Activated T-cell treated with anti-CD3 and anti-CD28 coated beads for 1 hour (primary cell): ENCODE measurements around the gene TRAM2.

ENCODE experiments used
- DNase-seq: peaks from one replicate; pipeline ENCODE4 v3.0.0-alpha.2; 2020; ENCODE audit warnings: low read depth

TRAM2 gene

DNA sequence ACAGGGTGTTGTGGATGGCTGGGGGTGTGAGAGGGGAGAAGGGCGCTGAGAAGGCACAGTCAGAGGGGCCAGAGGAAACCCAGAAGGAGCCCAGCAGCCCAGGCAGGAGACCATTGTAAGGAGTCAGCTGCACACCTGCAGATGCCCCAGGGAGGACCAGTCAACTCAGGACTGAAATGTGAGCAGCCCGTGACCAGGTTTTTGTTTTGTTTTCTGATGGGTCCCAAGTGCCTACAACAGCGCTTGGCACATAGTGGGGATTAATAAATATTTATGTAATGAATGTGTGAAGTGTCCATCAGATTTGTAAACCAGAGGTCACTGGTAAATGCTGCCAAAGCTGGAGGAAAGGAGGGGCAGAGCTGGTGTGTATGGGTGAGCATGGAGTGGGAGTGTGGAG is 30.2 kb downstream of the TRAM2 start:
- DNase-seq: no peak

DNA sequence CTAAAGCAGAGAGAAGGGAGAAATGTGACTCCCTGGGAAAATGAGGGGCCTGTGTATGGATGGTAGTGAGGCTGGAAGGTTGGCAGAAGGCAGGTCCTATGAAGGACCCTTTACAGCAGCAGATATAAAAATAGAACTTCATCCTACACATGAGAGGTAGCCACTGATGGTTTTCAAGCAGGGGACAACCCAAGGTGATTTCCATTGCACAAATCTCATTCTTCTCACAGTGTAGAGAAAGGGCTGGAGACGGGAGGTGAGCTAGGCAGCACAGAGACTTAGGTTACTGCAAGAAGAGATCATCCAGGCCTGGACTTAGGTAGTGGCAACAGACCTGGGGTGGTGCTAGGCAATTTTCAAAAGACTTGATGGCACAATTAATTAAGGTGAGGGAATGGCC is 30.7 kb downstream of the TRAM2 start:
- DNase-seq: no peak

- no peak for DNase-seq
Measured at GRCh38 chr6:52545406-52546119, 31.3 kb downstream of the TRAM2 start.

GRCh38 chr6:52544602-52545405 is 32.1 kb downstream of the TRAM2 start:
- DNase-seq: no peak

- no peak for DNase-seq
Measured at GRCh38 chr6:52543729-52544601, 32.9 kb downstream of the TRAM2 start.

DNA sequence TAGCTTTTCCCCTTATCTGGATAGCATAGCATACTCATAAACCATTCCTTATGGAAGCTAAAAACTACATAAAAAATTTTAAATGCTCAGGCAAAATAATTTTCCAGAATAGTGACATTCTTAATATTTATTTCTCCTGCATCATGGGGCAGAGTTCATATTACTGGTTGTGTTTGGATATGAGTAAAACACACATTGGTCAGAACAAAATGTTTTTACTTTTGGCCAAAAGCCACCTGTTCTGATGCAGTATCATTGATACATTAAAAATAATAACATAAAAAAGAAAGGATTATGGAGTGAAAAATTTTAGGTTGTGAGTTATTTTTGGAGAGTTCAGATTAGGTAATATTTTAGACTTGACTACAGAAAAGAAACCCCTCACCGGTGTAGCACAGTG is 33.6 kb downstream of the TRAM2 start:
- no peak for DNase-seq

DNA sequence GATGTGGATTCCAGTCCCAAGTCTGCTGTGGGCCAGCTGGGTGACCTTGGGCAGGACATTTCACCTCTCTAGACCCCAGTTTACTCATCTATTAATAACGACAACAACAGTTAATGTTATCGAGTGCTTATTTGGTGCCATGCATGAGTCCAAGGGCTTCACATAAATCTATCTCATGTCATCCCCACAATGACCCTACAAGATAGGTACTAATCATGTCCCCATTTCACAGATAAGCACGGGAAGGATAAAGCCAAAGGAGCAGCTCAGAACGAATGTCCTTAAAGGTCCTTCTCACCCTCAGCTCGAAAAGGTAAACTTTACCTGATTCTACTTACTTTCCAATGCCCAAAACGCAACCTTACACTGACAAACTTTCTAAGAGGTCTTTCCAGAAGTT is 35.7 kb downstream of the TRAM2 start:
- no peak for DNase-seq

DNA sequence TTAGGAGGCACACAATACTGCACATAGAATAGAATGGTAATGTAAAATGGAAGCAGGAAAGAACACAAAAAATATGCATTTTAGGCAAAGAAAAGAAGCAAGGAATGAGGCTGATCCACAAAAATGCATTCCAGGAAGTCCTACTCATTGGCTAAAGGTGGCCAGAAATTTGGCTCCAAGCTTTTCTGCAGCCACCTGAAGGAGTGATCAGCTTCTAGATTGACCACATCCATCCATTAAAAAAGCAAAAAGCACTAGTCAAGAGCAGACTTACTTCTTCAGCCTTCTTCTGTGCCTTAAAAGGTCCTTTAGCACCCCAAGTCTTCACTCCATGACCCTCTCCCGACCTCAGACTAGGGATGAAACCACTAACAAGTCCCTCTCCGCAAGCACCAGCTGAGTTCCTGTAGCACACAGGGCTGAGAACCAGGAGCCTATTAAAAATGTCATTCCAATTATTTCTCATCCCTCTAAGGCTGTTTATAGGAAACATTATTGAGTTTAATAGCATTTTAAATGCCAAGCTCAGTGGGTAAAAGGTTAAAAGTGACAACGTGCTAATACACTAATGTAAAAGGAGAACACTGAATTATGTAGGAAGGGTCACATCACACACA is 36.5 kb downstream of the TRAM2 start:
- no peak for DNase-seq

DNA sequence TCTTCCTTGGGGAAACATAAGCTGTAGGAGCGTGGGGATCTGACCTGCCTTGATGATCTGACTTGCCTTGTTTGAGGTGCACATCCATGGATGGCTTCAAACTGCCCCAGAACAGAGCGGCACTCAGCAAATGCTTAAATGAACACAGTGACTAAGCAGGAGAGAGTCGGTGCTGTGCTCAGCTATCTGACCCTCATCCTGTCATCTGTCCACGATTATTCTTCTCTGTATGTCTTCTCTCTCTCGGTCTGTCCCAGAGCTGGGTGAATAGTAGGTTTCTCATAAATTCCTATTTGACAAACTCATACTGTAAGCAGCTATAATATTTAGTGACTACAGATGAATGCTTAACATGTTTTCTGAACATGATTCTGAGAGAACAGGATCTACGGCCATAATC is 37.3 kb downstream of the TRAM2 start:
- no peak for DNase-seq

DNA sequence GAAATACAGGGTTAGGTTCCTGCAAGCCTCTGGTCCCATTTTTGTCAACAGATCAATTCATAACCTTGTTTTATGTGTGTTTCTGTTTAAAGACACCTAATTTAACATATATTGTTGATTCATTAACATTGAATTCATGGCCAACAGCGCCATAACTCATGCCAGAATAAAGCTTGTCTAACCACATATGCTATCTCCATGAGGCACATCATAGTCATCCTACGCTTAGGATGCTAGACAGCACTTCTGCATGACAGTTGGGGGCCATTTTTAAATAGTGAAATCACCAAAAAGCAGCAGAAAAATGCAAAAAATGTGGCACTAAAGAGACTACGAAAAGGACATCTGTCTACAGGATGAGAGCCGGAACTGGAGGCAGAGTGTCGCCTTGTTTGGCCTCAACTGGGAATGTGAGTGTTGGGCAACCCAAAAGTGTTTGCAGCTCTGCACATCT is 37.9 kb downstream of the TRAM2 start:
- DNase-seq: no peak

DNA sequence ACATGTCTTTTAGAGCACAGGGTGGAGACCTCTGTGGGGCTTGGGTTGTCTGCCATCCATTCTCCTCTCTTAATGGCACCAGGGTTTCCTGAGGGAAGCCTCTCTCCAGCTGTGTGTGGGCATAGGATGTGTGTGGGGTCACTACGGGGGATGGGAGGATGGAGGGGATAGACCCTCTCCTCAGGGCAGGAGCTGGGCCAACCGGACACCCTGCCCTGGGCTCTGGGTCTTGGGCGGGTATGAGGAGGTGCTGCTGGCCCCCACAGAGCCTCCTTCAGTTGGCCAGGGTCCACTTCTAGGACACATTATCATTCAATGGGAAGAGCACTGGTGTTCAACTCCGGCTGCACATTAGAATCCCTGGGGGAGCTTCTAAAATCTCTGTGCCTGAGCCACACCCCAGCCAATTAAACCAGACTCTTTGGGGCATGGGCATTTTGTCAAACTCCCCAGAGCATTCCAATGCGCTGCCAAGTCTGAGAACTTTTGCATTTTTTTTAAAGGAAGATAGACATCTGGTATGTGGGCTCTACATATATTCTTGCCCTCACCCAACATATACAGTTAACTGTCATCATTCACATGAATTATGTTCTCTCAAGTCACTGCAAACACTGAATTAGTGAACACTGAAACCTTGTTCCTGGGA is 38.5 kb downstream of the TRAM2 start:
- no peak for DNase-seq

GRCh38 chr6:52537001-52537753 is 39.7 kb downstream of the TRAM2 start:
- no peak for DNase-seq

DNA sequence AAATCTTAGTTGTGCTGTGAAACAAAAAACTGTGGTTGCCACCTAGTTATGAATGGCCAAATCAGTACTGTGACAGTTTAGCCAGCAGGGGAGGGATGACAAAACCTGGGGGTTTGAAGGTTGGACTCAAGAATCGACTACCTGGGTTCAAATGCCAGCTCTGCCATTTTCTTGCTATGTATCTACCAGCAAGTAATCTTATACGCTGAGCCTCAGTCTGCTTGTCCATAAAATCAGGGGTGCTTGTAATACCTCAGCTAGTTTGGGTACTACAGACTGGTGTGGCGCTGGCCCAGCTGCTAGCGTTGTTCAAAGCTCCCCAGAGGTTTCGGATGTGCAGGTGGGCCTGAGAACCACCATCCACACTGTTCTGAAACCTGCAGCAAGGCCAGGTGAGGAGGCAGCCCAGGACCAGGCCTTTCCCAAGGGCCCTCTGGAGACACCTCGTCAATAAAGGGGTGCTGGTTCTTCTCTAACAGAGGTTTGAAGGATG is 40.4 kb downstream of the TRAM2 start:
- no peak for DNase-seq

DNA sequence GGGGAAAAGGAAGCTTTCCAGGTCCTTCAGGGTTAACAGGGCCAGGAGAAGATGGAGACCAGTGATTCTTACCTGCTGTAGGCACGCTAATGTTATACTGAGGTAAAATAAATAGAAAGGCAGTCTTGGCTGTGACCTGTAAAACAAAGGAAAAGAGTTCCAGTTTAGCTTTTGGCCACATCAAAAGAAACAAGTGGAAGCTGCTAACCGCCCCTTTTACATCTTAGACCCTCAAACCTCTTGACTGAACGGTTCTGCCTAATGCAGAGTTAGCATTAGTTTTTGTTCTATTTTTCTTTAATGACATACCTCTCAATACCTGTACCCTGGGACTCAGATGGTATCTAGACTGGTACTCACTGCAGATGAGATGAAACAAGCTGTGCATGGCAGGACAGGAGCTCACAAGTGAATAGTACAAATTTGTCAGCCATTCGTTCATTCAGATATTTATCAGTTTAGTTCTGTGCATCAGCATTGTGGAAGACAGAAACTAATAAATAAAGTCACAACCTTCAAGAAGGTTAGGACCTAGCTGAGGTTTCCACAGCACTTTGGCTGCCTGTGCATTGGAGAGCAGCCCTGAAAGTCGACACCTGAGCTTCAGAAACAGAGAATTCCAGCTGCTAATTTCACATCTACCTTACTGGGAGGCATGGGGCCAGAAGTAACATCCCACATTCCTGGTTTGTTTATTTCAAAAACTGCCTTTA is 41.0 kb downstream of the TRAM2 start:
- DNase-seq: no peak

- DNase-seq: no peak
Measured at GRCh38 chr6:52534966-52535390, 41.9 kb downstream of the TRAM2 start.

GRCh38 chr6:52534363-52534762 is 42.5 kb downstream of the TRAM2 start:
- no peak for DNase-seq

GRCh38 chr6:52533491-52533890 is 43.4 kb downstream of the TRAM2 start:
- DNase-seq: no peak

DNA sequence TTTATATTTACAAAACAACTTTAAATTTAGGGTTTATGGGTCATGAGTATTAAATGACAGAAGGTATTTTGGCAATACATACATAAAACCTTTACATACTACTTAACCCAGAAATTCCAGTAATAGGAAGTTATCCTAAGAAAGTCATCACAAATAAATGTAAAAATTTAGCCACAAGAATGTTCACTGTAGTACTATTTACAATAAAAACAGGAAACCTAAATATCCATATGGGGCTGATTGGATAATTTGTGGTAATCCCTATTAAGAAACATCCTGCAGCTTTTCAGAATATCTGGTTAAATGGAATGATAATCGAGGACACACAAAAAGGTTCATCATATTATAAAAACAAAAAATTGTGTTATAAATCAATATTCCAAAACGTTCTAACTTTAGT is 44.4 kb downstream of the TRAM2 start:
- no peak for DNase-seq

- DNase-seq: no peak
Measured at GRCh38 chr6:52531834-52532233, 45.0 kb downstream of the TRAM2 start.

- no peak for DNase-seq
Measured at GRCh38 chr6:52531396-52531795, 45.5 kb downstream of the TRAM2 start.
